Endothelial cell of umbilical vein (primary cell): ENCODE measurements around the gene TRIM77. TPM values are rescaled to one million over a fixed set of nuclear protein-coding genes. Genes with fewer than 3 reads are reported as not detected.
"Not testable (repeated sequence)": the region's sequence is repeated elsewhere in the genome, so short reads cannot be mapped to it uniquely, and the experiment has no call there.

ENCODE experiments used
- BruUV-seq: library from RNA; stranded (reverse); fragments of 400-500 nt; replicated peaks from 2 replicates; lab custom pipeline; 2021; lab: Mats Ljungman, UMichigan
- CTCF ChIA-PET: fragments of 300-600, 350-600 bp; sonication (Branson Sonifier 250); formaldehyde crosslinking; loops from one replicate; lab custom pipeline; 2021; ENCODE audit warnings: antibody characterized with exemption, inconsistent platforms; lab: Charles Lee
- POLR2A ChIA-PET: fragments of 300-600, 350-600 bp; sonication (Branson Sonifier 250); formaldehyde crosslinking; loops from one replicate; lab custom pipeline; 2021; ENCODE audit warnings: antibody characterized with exemption, inconsistent platforms; lab: Charles Lee
- DNase-seq: peaks from one replicate; pipeline ENCODE4 v3.0.0-alpha.2; 2011; ENCODE audit warnings: low read depth, low spot score
- FAIRE-seq: peaks from 2 replicates; lab custom pipeline; 2011; peaks lifted over from hg19 to GRCh38; lab: Jason Lieb, UNC
- H2AFZ ChIP-seq: 2 replicates; pipeline ENCODE4 v1.6.0; 2012; ENCODE audit warnings: low read depth, low read length, control low read depth, inconsistent platforms
- H3K27ac ChIP-seq: 2 replicates; pipeline ENCODE4 v1.5.1; 2011; ENCODE audit warnings: low read depth, mild to moderate bottlenecking, control low read depth, low read length, moderate library complexity; ENCODE audit not compliant: insufficient read depth
- H3K27me3 ChIP-seq, 2 experiments: 2 replicates each; pipeline versions ENCODE4 v1.6.0 to v1.6.1; 2011; ENCODE audit warnings: low read length in 2 of 2, mixed read lengths in 1 of 2; ENCODE audit not compliant: control insufficient read depth in 2 of 2, insufficient read depth in 2 of 2
- H3K36me3 ChIP-seq, 2 experiments: 2 replicates in 1 of 2; 3 replicates in 1 of 2; pipeline ENCODE4 v1.5.1; 2011; ENCODE audit warnings: low read length in 2 of 2, mild to moderate bottlenecking in 1 of 2, moderate library complexity in 1 of 2; ENCODE audit not compliant: control insufficient read depth in 2 of 2, insufficient read depth in 2 of 2; ENCODE audit errors: extremely low read depth in 1 of 2
- H3K4me1 ChIP-seq: 3 replicates; pipeline ENCODE4 v1.5.1; 2011; ENCODE audit warnings: mild to moderate bottlenecking, low read length; ENCODE audit not compliant: control insufficient read depth, insufficient read depth; ENCODE audit errors: extremely low read depth
- H3K4me2 ChIP-seq: 2 replicates; pipeline ENCODE4 v1.6.1; 2011; ENCODE audit warnings: low read length, control low read depth, mixed read lengths; ENCODE audit not compliant: insufficient read depth
- H3K4me3 ChIP-seq, 3 experiments: fragments of 200-600 bp in 1 of 3; sonication (generic), shearing (Covaris generic) in 1 of 3; replicated peaks in 1 of 3; 2 replicates each; pipeline ENCODE4 v1.5.1; 2011 to 2016; ENCODE audit warnings: control low read depth in 3 of 3, low read length in 3 of 3, mild to moderate bottlenecking in 2 of 3, inconsistent platforms in 1 of 3, low read depth in 1 of 3, moderate library complexity in 1 of 3; ENCODE audit not compliant: insufficient read depth in 1 of 3
- H3K79me2 ChIP-seq: 2 replicates; pipeline ENCODE4 v1.6.0; 2012; ENCODE audit warnings: low read length, inconsistent platforms; ENCODE audit not compliant: control insufficient read depth, insufficient read depth
- H3K9ac ChIP-seq: replicated peaks from 2 replicates; pipeline ENCODE3; 2011; ENCODE audit warnings: low read length, control low read depth; ENCODE audit not compliant: insufficient read depth; ENCODE audit errors: extremely low read depth
- H3K9me1 ChIP-seq: replicated peaks from 3 replicates; pipeline ENCODE4 v1.6.0; 2011; ENCODE audit warnings: mild to moderate bottlenecking, low read length; ENCODE audit not compliant: control insufficient read depth, insufficient read depth; ENCODE audit errors: extremely low read depth
- H3K9me3 ChIP-seq: replicated peaks from 2 replicates; pipeline ENCODE4 v1.5.1; 2012; ENCODE audit warnings: low read length, inconsistent platforms; ENCODE audit not compliant: control insufficient read depth, insufficient read depth
- H4K20me1 ChIP-seq: replicated peaks from 2 replicates; pipeline ENCODE3; 2011; ENCODE audit warnings: mild to moderate bottlenecking, low read length; ENCODE audit not compliant: control insufficient read depth, insufficient read depth; ENCODE audit errors: extremely low read depth
- dilution Hi-C: fragments of 300-500 bp; cut with MboI; formaldehyde crosslinking; loops from one replicate; pipeline ENCODE4 v1.15.0; 2019; ENCODE audit warnings: low sequenced_read_pairs; ENCODE audit not compliant: extremely low pct_ligation_motif_present
- intact Hi-C: fragments of 100-400 bp; cut with micrococcal nuclease; formaldehyde crosslinking; loops from one replicate; pipeline ENCODE4 v1.10.0; 2022
- polyA plus RNA-seq, 4 experiments: library from polyadenylated mRNA; depleted of rRNA in 3 of 4; stranded (reverse) in 3 of 4; unstranded in 1 of 4; fragments of >200 nt; gene quantifications; 2 replicates each; pipeline versions ENCODE4 v1.2.1 to v1.2.3, GENCODE V29; 2011 to 2012; ENCODE audit warnings: missing spikeins in 1 of 4
- small RNA-seq: library from RNA; depleted of rRNA; stranded (forward); fragments of <200 nt; gene quantifications from one replicate; pipeline ENCODE3, GENCODE V24; 2012; ENCODE audit warnings: low replicate concordance, low read depth; ENCODE audit not compliant: insufficient read depth, insufficient read length
- total RNA-seq: library from RNA; stranded (reverse); gene quantifications from 2 replicates; pipeline ENCODE4 v1.2.3, GENCODE V29; 2021

Gene TRIM77
- total and polyA plus RNA-seq, 2 donors (not counting 3 experiments of a cell fraction or from before 2014, with no cell fraction given): not detected

GRCh38 chr11:89744158-89744557 is 34.1 kb downstream of the TRIM77 start:
- H3K9ac ChIP-seq, H3K36me3 ChIP-seq, intact Hi-C loops, FAIRE-seq, H3K27ac ChIP-seq, CTCF ChIA-PET, H4K20me1 ChIP-seq, H3K9me3 ChIP-seq, H2AFZ ChIP-seq, H3K27me3 ChIP-seq, H3K4me1 ChIP-seq, H3K79me2 ChIP-seq, H3K9me1 ChIP-seq, H3K4me3 ChIP-seq, H3K4me2 ChIP-seq, POLR2A ChIA-PET, BruUV-seq, dilution Hi-C loops, DNase-seq: not testable (repeated sequence)

- H3K4me1 ChIP-seq, intact Hi-C loops, H3K27ac ChIP-seq, H3K9ac ChIP-seq, FAIRE-seq, POLR2A ChIA-PET, H3K36me3 ChIP-seq, H2AFZ ChIP-seq, H3K27me3 ChIP-seq, H3K4me3 ChIP-seq, dilution Hi-C loops, H3K4me2 ChIP-seq, H3K79me2 ChIP-seq, DNase-seq, H3K9me1 ChIP-seq, BruUV-seq, H4K20me1 ChIP-seq, CTCF ChIA-PET, H3K9me3 ChIP-seq: not testable (repeated sequence)
Observed at GRCh38 chr11:89750822-89751221, 40.7 kb downstream of the TRIM77 start.

Small RNA genes lying within 50 kb of the gene (small RNA-seq; reads per million reads assigned to genes)
- gene AP003122.3: not detected

Other genes with a start within 250 kb of the TRIM77 start
- 34.0 and 47.7 TPM in 2 replicates for gene NOX4, start 218.9 kb upstream of the TRIM77 start, total RNA-seq
- 20.5 and 21.2 TPM in 2 replicates for gene NOX4, start 218.9 kb upstream of the TRIM77 start, polyA plus RNA-seq
- gene TRIM49, start 98.3 kb downstream of the TRIM77 start, total RNA-seq: not detected in 2 replicates
- gene TRIM49, start 98.3 kb downstream of the TRIM77 start, polyA plus RNA-seq: not detected in 2 replicates
- not detected in 2 replicates for gene TRIM64B, start 168.2 kb downstream of the TRIM77 start, total RNA-seq
- not detected in 2 replicates for gene TRIM64B, start 168.2 kb downstream of the TRIM77 start, polyA plus RNA-seq
- gene TRIM49D1, start 211.9 kb downstream of the TRIM77 start, total RNA-seq: not detected in 2 replicates
- gene TRIM49D1, start 211.9 kb downstream of the TRIM77 start, polyA plus RNA-seq: not detected in 2 replicates
- gene TRIM49D2, start 213.8 kb downstream of the TRIM77 start, total RNA-seq: not detected in 2 replicates
- not detected in 2 replicates for gene TRIM49D2, start 213.8 kb downstream of the TRIM77 start, polyA plus RNA-seq